H1 (cell line): Measurements from ENCODE around the gene MAP6D1. TPM values are rescaled to one million over a fixed set of nuclear protein-coding genes. Genes with fewer than 3 reads are reported as not detected.

Experiments used
- CTCF ChIA-PET: fragments of 300-600 bp; sonication (Branson Sonifier 250); formaldehyde crosslinking; loops from one replicate; lab custom pipeline; 2021; ENCODE audit not compliant: partially characterized antibody; lab: Charles Lee
- POLR2A ChIA-PET: fragments of 300-600 bp; sonication (Branson Sonifier 250); formaldehyde crosslinking; loops from one replicate; lab custom pipeline; 2021; ENCODE audit warnings: inconsistent platforms; ENCODE audit not compliant: partially characterized antibody; lab: Charles Lee
- DNase-seq, 2 experiments: peaks; one replicate each; pipeline versions ENCODE4 v3.0.0 to v3.0.0-alpha.2; 2010 to 2022; ENCODE audit warnings: low spot score in 2 of 2, low read depth in 1 of 2, mixed read lengths in 1 of 2
- FAIRE-seq: peaks from 2 replicates; lab custom pipeline; 2011; peaks lifted over from hg19 to GRCh38; lab: Jason Lieb, UNC
- H2AFZ ChIP-seq: 2 replicates; pipeline ENCODE4 v1.8.1; 2012; ENCODE audit warnings: low read length, inconsistent platforms
- H2AK5ac ChIP-seq: 2 replicates; pipeline ENCODE4 v1.6.1; 2013; ENCODE audit warnings: low read depth, low read length
- H2BK120ac ChIP-seq: replicated peaks from 2 replicates; pipeline ENCODE3; 2013; ENCODE audit warnings: low read depth, low read length, inconsistent platforms
- H2BK12ac ChIP-seq: 2 replicates; pipeline ENCODE4 v1.6.1; 2013; ENCODE audit warnings: low read depth, low read length
- H2BK15ac ChIP-seq: 2 replicates; pipeline ENCODE4 v1.6.1; 2013; ENCODE audit warnings: low read length
- H2BK20ac ChIP-seq: 2 replicates; pipeline ENCODE4 v1.6.1; 2013; ENCODE audit warnings: low read length
- H2BK5ac ChIP-seq: 2 replicates; pipeline ENCODE4 v1.6.1; 2013; ENCODE audit warnings: low read depth, low read length
- H3K14ac ChIP-seq: 2 replicates; pipeline ENCODE4 v1.6.1; 2013; ENCODE audit warnings: inconsistent platforms; ENCODE audit not compliant: insufficient read length
- H3K18ac ChIP-seq: 2 replicates; pipeline ENCODE4 v1.6.1; 2013; ENCODE audit warnings: low read length; ENCODE audit errors: extremely low read depth
- H3K23ac ChIP-seq: 2 replicates; pipeline ENCODE4 v1.6.1; 2013; ENCODE audit warnings: inconsistent platforms; ENCODE audit not compliant: insufficient read length
- H3K23me2 ChIP-seq: 2 replicates; pipeline ENCODE4 v1.6.1; 2013; ENCODE audit warnings: low read depth, low read length
- H3K27ac ChIP-seq: 2 replicates; pipeline ENCODE4 v1.6.1; 2011; ENCODE audit warnings: low read depth, low read length, inconsistent platforms
- H3K27me3 ChIP-seq, 4 experiments: replicated peaks in 1 of 4; 1 replicate in 1 of 4; 2 replicates in 3 of 4; pipeline versions ENCODE4 v1.6.1 to v1.8.1; 2011 to 2013; ENCODE audit warnings: low read length in 3 of 4, mild to moderate bottlenecking in 3 of 4, inconsistent platforms in 2 of 4, mixed read lengths in 2 of 4, moderate library complexity in 1 of 4; ENCODE audit not compliant: control insufficient read depth in 3 of 4, insufficient read depth in 3 of 4; ENCODE audit errors: extremely low read depth in 1 of 4
- H3K36me3 ChIP-seq, 4 experiments: 2 replicates each; pipeline versions ENCODE4 v1.6.1 to v1.8.1; 2011 to 2013; ENCODE audit warnings: mild to moderate bottlenecking in 4 of 4, low read length in 3 of 4, moderate library complexity in 2 of 4, control low read depth in 1 of 4, inconsistent platforms in 1 of 4; ENCODE audit not compliant: insufficient read depth in 4 of 4, control insufficient read depth in 2 of 4
- H3K4ac ChIP-seq: replicated peaks from 2 replicates; pipeline ENCODE3; 2013; ENCODE audit warnings: low read length, low read depth, mixed read lengths, inconsistent platforms; ENCODE audit not compliant: insufficient read length
- H3K4me1 ChIP-seq, 4 experiments: replicated peaks in 1 of 4; 1 replicate in 1 of 4; 2 replicates in 3 of 4; pipeline versions ENCODE4 v1.6.1 to v1.8.1; 2011 to 2013; ENCODE audit warnings: low read length in 3 of 4, inconsistent platforms in 2 of 4, mixed read lengths in 1 of 4; ENCODE audit not compliant: insufficient read depth in 4 of 4, control insufficient read depth in 3 of 4
- H3K4me2 ChIP-seq, 2 experiments: 2 replicates each; pipeline versions ENCODE4 v1.6.1 to v1.8.1; 2011 to 2013; ENCODE audit warnings: low read depth in 2 of 2, low read length in 2 of 2, control low read depth in 1 of 2, inconsistent platforms in 1 of 2, mild to moderate bottlenecking in 1 of 2; ENCODE audit not compliant: insufficient read depth in 1 of 2
- H3K4me3 ChIP-seq, 4 experiments: fragments of 200-600, 300-600 bp in 1 of 4; sonication (generic), shearing (Covaris generic), sonication (Bioruptor Twin) in 1 of 4; 2 replicates each; pipeline versions ENCODE4 v1.5.1 to v1.8.1; 2011 to 2016; ENCODE audit warnings: low read length in 4 of 4, low read depth in 3 of 4, control low read depth in 2 of 4, inconsistent platforms in 2 of 4, mild to moderate bottlenecking in 2 of 4, mixed read lengths in 1 of 4, moderate library complexity in 1 of 4; ENCODE audit not compliant: insufficient read depth in 2 of 4; ENCODE audit errors: extremely low read depth in 1 of 4
- H3K56ac ChIP-seq: replicated peaks from 2 replicates; pipeline ENCODE3; 2013; ENCODE audit warnings: low read depth, mild to moderate bottlenecking, mixed read lengths, low read length, inconsistent platforms; ENCODE audit not compliant: insufficient read length
- H3K79me1 ChIP-seq: 2 replicates; pipeline ENCODE4 v1.6.1; 2013; ENCODE audit warnings: low read depth, low read length, control low read depth
- H3K79me2 ChIP-seq, 2 experiments: 2 replicates each; pipeline versions ENCODE4 v1.6.1 to v1.8.1; 2012 to 2013; ENCODE audit warnings: low read length in 2 of 2, mild to moderate bottlenecking in 2 of 2, inconsistent platforms in 1 of 2; ENCODE audit not compliant: insufficient read depth in 2 of 2, control insufficient read depth in 1 of 2
- H3K9ac ChIP-seq, 4 experiments: replicated peaks in 1 of 4; 1 replicate in 1 of 4; 2 replicates in 3 of 4; pipeline versions ENCODE4 v1.6.1 to v1.8.1; 2011 to 2013; ENCODE audit warnings: low read depth in 3 of 4, low read length in 3 of 4, control low read depth in 2 of 4, mild to moderate bottlenecking in 2 of 4, moderate library complexity in 2 of 4, inconsistent platforms in 1 of 4; ENCODE audit errors: extremely low read depth in 1 of 4
- H3K9me3 ChIP-seq, 2 experiments: 2 replicates each; pipeline versions ENCODE4 v1.6.1 to v1.8.1; 2012 to 2013; ENCODE audit warnings: mild to moderate bottlenecking in 2 of 2, moderate library complexity in 2 of 2, control low read depth in 1 of 2, inconsistent platforms in 1 of 2, low read depth in 1 of 2, low read length in 1 of 2, mixed read lengths in 1 of 2; ENCODE audit not compliant: insufficient read depth in 2 of 2
- H4K20me1 ChIP-seq, 2 experiments: replicated peaks in 1 of 2; 2 replicates each; pipeline versions ENCODE3 to v1.8.1; 2011 to 2013; ENCODE audit warnings: inconsistent platforms in 2 of 2, low read length in 2 of 2, mild to moderate bottlenecking in 1 of 2; ENCODE audit not compliant: insufficient read depth in 2 of 2, control insufficient read depth in 1 of 2
- H4K5ac ChIP-seq: 2 replicates; pipeline ENCODE4 v1.6.1; 2013; ENCODE audit warnings: low read length, low read depth, mixed read lengths, inconsistent platforms; ENCODE audit not compliant: insufficient read length
- H4K8ac ChIP-seq: 2 replicates; pipeline ENCODE4 v1.8.0; 2013; ENCODE audit warnings: mild to moderate bottlenecking, moderate library complexity, low read length, inconsistent platforms; ENCODE audit not compliant: insufficient read depth; ENCODE audit errors: extremely low read depth
- H4K91ac ChIP-seq: replicated peaks from 2 replicates; pipeline ENCODE3; 2013; ENCODE audit warnings: low read length, mixed read lengths, inconsistent platforms; ENCODE audit not compliant: insufficient read length
- CREB1 ChIP-seq: IDR thresholded peaks from 2 replicates; pipeline ENCODE4 v1.6.1; 2012; ENCODE audit warnings: inconsistent platforms
- HDAC2 ChIP-seq, 2 experiments: fragments of 300-600 bp in 1 of 2; sonication (generic) in 1 of 2; IDR thresholded peaks; 2 replicates each; pipeline ENCODE4 v1.6.1; 2011 to 2012; ENCODE audit warnings: low read depth in 2 of 2, low read length in 2 of 2, mild to moderate bottlenecking in 2 of 2, moderate library complexity in 2 of 2, borderline replicate concordance in 1 of 2, inconsistent platforms in 1 of 2
- HDAC6 ChIP-seq: IDR thresholded peaks from one replicate; pipeline ENCODE4 v1.7.1; 2012; ENCODE audit warnings: low read depth, mild to moderate bottlenecking, inconsistent platforms, low read length, moderate library complexity
- RFX5 ChIP-seq: IDR thresholded peaks from 2 replicates; pipeline ENCODE4 v1.6.1; 2011; ENCODE audit warnings: low read depth, low read length, improper control_type of control experiment, borderline replicate concordance
- SAP30 ChIP-seq: fragments of 300-600 bp; sonication (generic); IDR thresholded peaks from 2 replicates; pipeline ENCODE4 v1.7.1; 2012; ENCODE audit warnings: low read length, moderate library complexity, mild to moderate bottlenecking, inconsistent platforms; ENCODE audit not compliant: insufficient read depth, insufficient replicate concordance
- SP2 ChIP-seq: IDR thresholded peaks from 2 replicates; pipeline ENCODE4 v1.6.1; 2012; ENCODE audit warnings: mild to moderate bottlenecking, low read length, inconsistent platforms
- SRF ChIP-seq: IDR thresholded peaks from 2 replicates; pipeline ENCODE4 v1.6.1; 2011; ENCODE audit warnings: mild to moderate bottlenecking, low read depth, low read length, moderate library complexity
- WGBS, 2 experiments: shearing (Covaris generic) in 1 of 2; methylation state at CpG; one replicate each; pipeline versions ENCODE4 v1.1.6 to v1.1.7; 2013 to 2015; ENCODE audit warnings: low lambda C conversion rate in 2 of 2, mixed read lengths in 2 of 2, inconsistent platforms in 1 of 2, low coverage in 1 of 2, missing lambda C conversion rate in 1 of 2; ENCODE audit not compliant: insufficient replicate concordance in 2 of 2, insufficient coverage in 1 of 2, insufficient read length in 1 of 2; ENCODE audit errors: extremely low coverage in 1 of 2, missing lambda C conversion rate in 1 of 2; 5-methylcytosine and 5-hydroxymethylcytosine counted together
- polyA plus RNA-seq, 7 experiments: library from polyadenylated mRNA; depleted of rRNA in 3 of 7; stranded (reverse) in 5 of 7; unstranded in 2 of 7; fragments of >200 nt in 5 of 7; fragments of 200-250 nt in 2 of 7; gene quantifications; 1 replicate in 5 of 7; 2 replicates in 1 of 7; 4 replicates in 1 of 7; pipeline versions ENCODE4 v1.2.1 to v1.2.3, GENCODE V29; 2011 to 2013; ENCODE audit warnings: missing spikeins in 2 of 7, mixed read lengths in 2 of 7
- total RNA-seq: library from RNA; stranded (reverse); fragmentation: NEBNext Ultra II Directional; extraction: Animal tissue kit (Norgen Biotek cat#: 25700); gene quantifications from 2 replicates; pipeline ENCODE4 v1.2.1, GENCODE V29; 2021
- TF ChIP-seq, protein P1 (sequence below): IDR thresholded peaks from 2 replicates; pipeline ENCODE4 v1.6.1; 2012; ENCODE audit warnings: inconsistent platforms

Gene MAP6D1
- total and polyA plus RNA-seq, 2 of the 8 experiments (the other 6 are each of a cell fraction or from before 2014, with no cell fraction given): 4.8 to 5.2 TPM

GRCh38 chr3:183844606-183845005 is 19.2 kb upstream of the MAP6D1 start:
- Histone ChIP-seq H3K4me1 (no peaks in the 10 kb centered on the region), H2BK120ac (no peak overlapping the region), H3K4ac (no peak overlapping the region), H3K18ac (no peak overlapping the region), H3K14ac (no peak overlapping the region), H3K4me3 (no peak overlapping the region), H2BK12ac (no peak overlapping the region), H4K20me1 (peaks cover 2 to 4% of the 10 kb centered on the region in 2 experiments), H3K9ac (no peak overlapping the region), H3K9me3 (no peaks in the 10 kb centered on the region), H4K5ac (no peak overlapping the region), H3K4me2 (no peak overlapping the region), H4K91ac (no peak overlapping the region), H3K36me3 (peaks cover 4 to 60% (median 26%) of the 10 kb centered on the region in 4 experiments; a peak in 7 of 8 replicates), H2BK20ac (no peak overlapping the region), H3K27ac (no peak overlapping the region), H2AK5ac (no peak overlapping the region), H4K8ac (no peak overlapping the region), H3K27me3 (no peaks in the 10 kb centered on the region), H3K79me1 (no peaks in the 10 kb centered on the region), H3K23ac (no peak overlapping the region), H2AFZ (no peak overlapping the region), H3K79me2 (no peaks in the 10 kb centered on the region), H3K56ac (no peak overlapping the region), H3K23me2 (no peaks in the 10 kb centered on the region), H2BK5ac (no peak overlapping the region), H2BK15ac (no peak overlapping the region)
- CTCF ChIA-PET: interaction anchor here (0.6 to 1.8 kb wide), 3 partner anchors 22 to 58 kb away, joined by 3 to 6 read pairs (median 5); no protein-coding TSS in a partner anchor
- TF ChIP-seq, protein P1, sequence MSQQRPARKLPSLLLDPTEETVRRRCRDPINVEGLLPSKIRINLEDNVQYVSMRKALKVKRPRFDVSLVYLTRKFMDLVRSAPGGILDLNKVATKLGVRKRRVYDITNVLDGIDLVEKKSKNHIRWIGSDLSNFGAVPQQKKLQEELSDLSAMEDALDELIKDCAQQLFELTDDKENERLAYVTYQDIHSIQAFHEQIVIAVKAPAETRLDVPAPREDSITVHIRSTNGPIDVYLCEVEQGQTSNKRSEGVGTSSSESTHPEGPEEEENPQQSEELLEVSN: no peak
- no peak for TF ChIP-seq SP2
- TF ChIP-seq CREB1: no peak
- TF ChIP-seq HDAC6: no peak
- no peak for TF ChIP-seq SRF
- TF ChIP-seq SAP30: no peak
- no peak for TF ChIP-seq RFX5
- no peak for TF ChIP-seq HDAC2 (IDR thresholded peaks at IDR 0.05; ENCODE audit: borderline replicate concordance in 1 of 2, low read depth in 2 of 2, low read length in 2 of 2)
- POLR2A ChIA-PET: no interaction called here
- DNase-seq (no peak), FAIRE-seq (no peak)
- 89% methylated on average over 2 of the region's 2 CpGs; no CpG with 5 or more reads in 1 of the 2 experiments for WGBS, 2 experiments
